ENCODE results near the gene LIMD2. TPM values are rescaled to one million over a fixed set of nuclear protein-coding genes. Genes with fewer than 3 reads are reported as not detected.

The LIMD2 gene
- total and polyA plus RNA-seq, 2 of the 8 experiments (the other 6 are each of a cell fraction or from before 2014, with no cell fraction given) = 72.0 to 77.2 TPM

DNA sequence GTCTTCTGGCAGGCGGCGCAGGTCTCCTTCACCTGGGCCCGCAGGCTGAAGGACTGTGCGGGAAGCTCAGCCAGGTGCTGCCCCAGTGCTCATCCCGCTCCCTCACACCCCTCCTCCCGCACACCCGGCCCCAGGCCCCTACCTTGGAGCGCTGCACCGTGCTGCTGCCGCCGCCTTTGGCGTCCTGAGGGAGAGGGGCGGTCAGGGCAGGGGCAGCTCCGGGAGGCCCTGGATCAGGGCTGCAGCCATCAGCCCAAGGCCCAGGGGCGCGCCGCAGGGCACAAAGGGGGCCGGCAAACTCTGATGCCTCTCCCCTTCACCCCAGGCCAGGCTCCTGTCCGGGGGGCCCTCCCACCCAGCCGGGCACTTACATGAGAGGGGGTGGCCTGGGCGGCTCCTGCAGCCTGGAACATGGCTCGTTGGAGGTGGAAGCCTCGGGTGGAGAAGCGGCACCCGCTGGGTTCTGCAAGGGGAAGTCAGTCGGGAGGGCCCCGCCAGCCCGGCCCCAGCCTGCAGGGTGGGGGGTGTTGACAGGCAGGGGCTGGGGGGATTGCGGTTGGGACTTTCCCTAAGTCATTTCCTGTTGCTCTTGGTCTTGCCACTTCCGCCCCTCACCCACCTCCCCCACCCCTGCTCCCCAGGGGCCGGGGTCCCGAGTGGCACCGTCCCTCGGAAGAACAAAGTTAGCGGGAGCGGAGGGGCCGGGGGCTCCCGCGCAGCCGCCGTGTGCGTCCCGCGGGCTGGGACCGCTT lies 863 bp downstream of the LIMD2 start:
- H3K4me1 ChIP-seq (replicated peaks in 1 of 4; ENCODE audit: control insufficient read depth in 3 of 4, insufficient read depth in 4 of 4, low read length in 3 of 4) = peaks cover 3 to 25% (median 18%) of the 10 kb centered on the region in 4 experiments; a peak in 6 of 7 replicates
- H2BK120ac ChIP-seq (replicated peaks; ENCODE audit: low read depth, low read length) = no peak overlapping the region
- H3K4me3 ChIP-seq (ENCODE audit: extremely low read depth in 1 of 4, insufficient read depth in 2 of 4, low read depth in 3 of 4, low read length in 4 of 4) = peak overlapping the region; percentile 57 to 83 (median 64)
- TF ChIP-seq HDAC2 (IDR thresholded peaks at IDR 0.05; ENCODE audit: borderline replicate concordance in 1 of 2, low read depth in 2 of 2, low read length in 2 of 2) (0 out of 4 replicates have a peak, but pooled peaks of 1 of the 2 experiments have one; percentile 42), ZNF274 (IDR thresholded peaks at IDR 0.05; ENCODE audit: borderline replicate concordance, extremely low read depth, low read length) (no peak), KDM4A (IDR thresholded peaks at IDR 0.05; ENCODE audit: low read depth, low read length, severe bottlenecking) (peak; percentile 15), POLR2A (IDR thresholded peaks at IDR 0.05; ENCODE audit: control extremely low read depth in 1 of 2, low read depth in 2 of 2, low read length in 2 of 2) (0 out of 3 replicates have a peak, but pooled peaks of 1 of the 2 experiments have one; percentile 9)
- no peaks in the 10 kb centered on the region for H3K9me3 ChIP-seq (ENCODE audit: insufficient read depth in 2 of 2, low read depth in 1 of 2, low read length in 1 of 2)
- H3K27me3 ChIP-seq (replicated peaks in 1 of 4; ENCODE audit: control insufficient read depth in 3 of 4, extremely low read depth in 1 of 4, insufficient read depth in 3 of 4, low read length in 3 of 4) = peaks cover 0 to 5% (median 0%) of the 10 kb centered on the region in 4 experiments; a peak in 3 of 7 replicates
- H3K9ac ChIP-seq (replicated peaks in 1 of 4; ENCODE audit: extremely low read depth in 1 of 4, low read depth in 3 of 4, low read length in 3 of 4) = peak overlapping the region in 1 of 4 experiments; percentile 35; a peak in 2 of 7 replicates
- CTCF ChIA-PET (ENCODE audit: partially characterized antibody) = interaction anchor here (0.5 to 7.3 kb wide), 23 partner anchors 10 to 803 kb away, joined by 3 to 65 read pairs (median 4); partner anchors contain the start of genes CCDC47 and DDX42
- H2AFZ ChIP-seq (ENCODE audit: low read length) = no peak overlapping the region
- FAIRE-seq (no peak), DNase-seq (ENCODE audit: low read depth in 1 of 2, low spot score in 2 of 2) (peak in 1 of 2 experiments; percentile 68)
- H3K14ac ChIP-seq (ENCODE audit: insufficient read length) = no peak overlapping the region
- H3K79me2 ChIP-seq (ENCODE audit: control insufficient read depth in 1 of 2, insufficient read depth in 2 of 2, low read length in 2 of 2) = no peaks in the 10 kb centered on the region; a peak in 1 of 4 replicates
- no peak overlapping the region for H2AK5ac ChIP-seq (ENCODE audit: low read depth, low read length)
- H3K4me2 ChIP-seq (ENCODE audit: insufficient read depth in 1 of 2, low read depth in 2 of 2, low read length in 2 of 2) = peak overlapping the region; percentile 76 to 84
- peak overlapping the region; percentile 85; the same call in 1 of the 2 replicates for H2BK5ac ChIP-seq (ENCODE audit: low read depth, low read length)
- peak overlapping the region; percentile 31 for H4K91ac ChIP-seq (replicated peaks; ENCODE audit: insufficient read length, low read length)
- POLR2A ChIA-PET (ENCODE audit: partially characterized antibody) = interaction anchor here (0.8 to 3.2 kb wide), 11 partner anchors 8 to 288 kb away, joined by 3 to 21 read pairs (median 3); partner anchors contain the start of genes DDX42 and MAP3K3
- 11% methylated on average over 23 of the region's 45 CpGs; no CpG with 5 or more reads in 1 of the 2 experiments for WGBS, 2 experiments (ENCODE audit: extremely low coverage in 1 of 2, insufficient coverage in 1 of 2, insufficient read length in 1 of 2, insufficient replicate concordance in 2 of 2, low coverage in 1 of 2, low lambda C conversion rate in 2 of 2, missing lambda C conversion rate in 1 of 2)
- H3K79me1 ChIP-seq (ENCODE audit: low read depth, low read length) = 0 out of 2 replicates have a peak, but pooled peaks cover under 1% of the 10 kb centered on the region
- H3K36me3 ChIP-seq (ENCODE audit: control insufficient read depth in 2 of 4, insufficient read depth in 4 of 4, low read length in 3 of 4) = peaks cover 0 to 12% (median under 1%) of the 10 kb centered on the region in 4 experiments; a peak in 2 of 8 replicates
- no peak overlapping the region for H3K27ac ChIP-seq (ENCODE audit: low read depth, low read length)
- H2BK20ac ChIP-seq (ENCODE audit: low read length) = no peak overlapping the region
- no peak overlapping the region for H3K23ac ChIP-seq (ENCODE audit: insufficient read length)
- no peak overlapping the region for H2BK12ac ChIP-seq (ENCODE audit: low read depth, low read length)
- peak overlapping the region; percentile 15; the same call in 1 of the 2 replicates for H3K18ac ChIP-seq (ENCODE audit: extremely low read depth, low read length)
- no peak overlapping the region for H4K8ac ChIP-seq (ENCODE audit: extremely low read depth, insufficient read depth, low read length)
- H2BK15ac ChIP-seq (ENCODE audit: low read length) = peak overlapping the region; percentile 31; the same call in 1 of the 2 replicates
- H4K5ac ChIP-seq (ENCODE audit: insufficient read length, low read depth, low read length) = no peak overlapping the region
- H4K20me1 ChIP-seq (replicated peaks in 1 of 2; ENCODE audit: control insufficient read depth in 1 of 2, insufficient read depth in 2 of 2, low read length in 2 of 2) = peaks cover 7 to 10% of the 10 kb centered on the region in 2 experiments
- H3K4ac ChIP-seq (replicated peaks; ENCODE audit: insufficient read length, low read depth, low read length) = no peak overlapping the region
- peaks cover 16% of the 10 kb centered on the region; the same call in 1 of the 2 replicates for H3K23me2 ChIP-seq (ENCODE audit: low read depth, low read length)
- H3K56ac ChIP-seq (replicated peaks; ENCODE audit: insufficient read length, low read depth, low read length) = no peak overlapping the region
